HepG2 (cell line): Measurements from ENCODE around the gene CHST6. TPM values are rescaled to one million over a fixed set of nuclear protein-coding genes. Genes with fewer than 3 reads are reported as not detected.

ENCODE experiments used
- ATAC-seq: fragments of 200-7000 bp; cut with Tn5 transposase; 3 replicates; pipeline ENCODE4 v1.9.1; 2020; ENCODE audit warnings: mild to moderate bottlenecking, moderate library complexity
- BruUV-seq: library from RNA; stranded (reverse); fragments of 400-500 nt; replicated peaks from 2 replicates; lab custom pipeline; 2021; lab: Mats Ljungman, UMichigan
- CTCF ChIA-PET: fragments of 300-600 bp; formaldehyde crosslinking; extraction: SDS; loops from one replicate; lab custom pipeline; 2021; ENCODE audit warnings: low total read pairs, inconsistent platforms, low intra/inter-chr PET ratio; lab: Yijun Ruan, JAX
- POLR2A ChIA-PET: fragments of 350-600 bp; sonication (Branson Sonifier 250); formaldehyde crosslinking; loops from one replicate; lab custom pipeline; 2020; ENCODE audit warnings: antibody characterized with exemption, inconsistent platforms; lab: Yijun Ruan, JAX
- DNase-seq: peaks from one replicate; pipeline ENCODE4 v3.0.0-alpha.2; 2015; ENCODE audit warnings: low spot score
- FAIRE-seq: peaks from 3 replicates; lab custom pipeline; 2011; peaks lifted over from hg19 to GRCh38; lab: Jason Lieb, UNC
- H2AFZ ChIP-seq: one replicate; pipeline ENCODE4 v1.6.1; 2011; ENCODE audit warnings: low read length, inconsistent platforms
- H3K27ac ChIP-seq: fragments of 300-600 bp; 3 replicates; pipeline ENCODE4 v1.8.0; 2011; ENCODE audit warnings: mixed run types, mild to moderate bottlenecking, mixed read lengths, low read length, inconsistent platforms; ENCODE audit not compliant: insufficient read depth; ENCODE audit errors: extremely low read length
- H3K27me3 ChIP-seq, 2 experiments: fragments of 200-600 bp in 1 of 2; 2 replicates in 1 of 2; 3 replicates in 1 of 2; pipeline versions ENCODE4 v1.6.0 to v1.8.0; 2011; ENCODE audit warnings: low read length in 2 of 2, mild to moderate bottlenecking in 2 of 2, moderate library complexity in 2 of 2, inconsistent platforms in 1 of 2; ENCODE audit not compliant: insufficient read depth in 2 of 2, control insufficient read depth in 1 of 2
- H3K36me3 ChIP-seq, 2 experiments: fragments of 200-600 bp in 1 of 2; replicated peaks in 1 of 2; 2 replicates in 1 of 2; 3 replicates in 1 of 2; pipeline versions ENCODE4 v1.5.1 to v1.8.0; 2011; ENCODE audit warnings: low read length in 2 of 2, inconsistent platforms in 1 of 2; ENCODE audit not compliant: insufficient read depth in 2 of 2, control insufficient read depth in 1 of 2
- H3K4me1 ChIP-seq: 2 replicates; pipeline ENCODE4 v1.5.1; 2012; ENCODE audit warnings: low read length, inconsistent platforms; ENCODE audit not compliant: insufficient read depth
- H3K4me2 ChIP-seq: 2 replicates; pipeline ENCODE4 v1.6.0; 2011; ENCODE audit warnings: low read depth, low read length, inconsistent platforms
- H3K4me3 ChIP-seq, 3 experiments: fragments of 200-600 bp in 1 of 3; sonication (generic), shearing (Covaris generic) in 1 of 3; replicated peaks in 1 of 3; 2 replicates each; pipeline ENCODE4 v1.5.1; 2011 to 2016; ENCODE audit warnings: low read length in 3 of 3, inconsistent platforms in 2 of 3, low read depth in 2 of 3, mild to moderate bottlenecking in 2 of 3, control low read depth in 1 of 3, mixed read lengths in 1 of 3; ENCODE audit not compliant: insufficient read depth in 1 of 3
- H3K79me2 ChIP-seq: one replicate; pipeline ENCODE4 v1.6.1; 2011; ENCODE audit warnings: low read length, inconsistent platforms; ENCODE audit not compliant: insufficient read depth
- H3K9ac ChIP-seq: 2 replicates; pipeline ENCODE4 v1.6.0; 2011; ENCODE audit warnings: mild to moderate bottlenecking, low read depth, low read length, inconsistent platforms; ENCODE audit not compliant: insufficient read depth
- H3K9me3 ChIP-seq: 2 replicates; pipeline ENCODE4 v1.5.1; 2012; ENCODE audit warnings: mild to moderate bottlenecking, low read length
- H4K20me1 ChIP-seq: 2 replicates; pipeline ENCODE4 v1.6.0; 2011; ENCODE audit warnings: inconsistent platforms, mild to moderate bottlenecking, low read length, moderate library complexity; ENCODE audit not compliant: insufficient read depth
- ATF7-NPFF ChIP-seq: sonication (generic); formaldehyde crosslinking; IDR thresholded peaks from 2 replicates; pipeline ENCODE4 v1.8.1; 2023; ENCODE audit warnings: mild to moderate bottlenecking, low read depth, missing genetic modification reagents, moderate library complexity
- ATM ChIP-seq: fragments of 450-650 bp; IDR thresholded peaks from 2 replicates; pipeline ENCODE4 v1.7.1; 2017; ENCODE audit warnings: mild to moderate bottlenecking, borderline replicate concordance
- MXD1 ChIP-seq: sonication (generic); formaldehyde crosslinking; IDR thresholded peaks from 2 replicates; pipeline ENCODE4 v1.4.0; 2020; ENCODE audit warnings: mild to moderate bottlenecking, missing genetic modification reagents
- MYNN ChIP-seq: sonication (generic); formaldehyde crosslinking; IDR thresholded peaks from 2 replicates; pipeline ENCODE4 v1.4.0; 2020; ENCODE audit warnings: mild to moderate bottlenecking, low read depth, missing genetic modification reagents
- RFX3 ChIP-seq: IDR thresholded peaks from 2 replicates; pipeline ENCODE4 v1.6.1; 2016; ENCODE audit warnings: missing biosample characterization, missing genetic modification reagents
- TFDP1 ChIP-seq: IDR thresholded peaks from 2 replicates; pipeline ENCODE4 v1.6.1; 2016; ENCODE audit warnings: missing compliant biosample characterization, missing genetic modification reagents, borderline replicate concordance
- ZBTB37 ChIP-seq: sonication (generic); formaldehyde crosslinking; IDR thresholded peaks from 2 replicates; pipeline ENCODE4 v1.4.0; 2020; ENCODE audit warnings: mild to moderate bottlenecking, missing genetic modification reagents
- ZNF230 ChIP-seq: sonication (generic); formaldehyde crosslinking; IDR thresholded peaks from 2 replicates; pipeline ENCODE4 v1.4.0; 2020; ENCODE audit warnings: mild to moderate bottlenecking, missing genetic modification reagents
- ZNF24 ChIP-seq: fragments of 450-650 bp; IDR thresholded peaks from 2 replicates; pipeline ENCODE4 v1.6.1; 2017; ENCODE audit warnings: antibody characterized with exemption, mild to moderate bottlenecking
- ZNF382 ChIP-seq: sonication (generic); formaldehyde crosslinking; IDR thresholded peaks from 2 replicates; pipeline ENCODE4 v1.5.0; 2020; ENCODE audit warnings: missing genetic modification reagents, mild to moderate bottlenecking, borderline replicate concordance
- ZNF513 ChIP-seq: sonication (generic); formaldehyde crosslinking; conservative IDR thresholded peaks from 2 replicates; pipeline ENCODE4 v1.5.0; 2020; ENCODE audit warnings: missing genetic modification reagents
- ZSCAN9 ChIP-seq: IDR thresholded peaks from 2 replicates; pipeline ENCODE4 v1.6.1; 2016; ENCODE audit warnings: borderline replicate concordance
- WGBS: methylation state at CpG from one replicate; pipeline ENCODE4 v1.1.6; 2017; ENCODE audit warnings: low lambda C conversion rate; 5-methylcytosine and 5-hydroxymethylcytosine counted together
- in situ Hi-C: cut with HindIII; loops from 2 replicates; pipeline ENCODE4 v1.10.0; 2017; ENCODE audit warnings: low pct_unique_long_range_greater_than_20kb; ENCODE audit not compliant: extremely low pct_ligation_motif_present
- intact Hi-C: fragments of 100-400 bp; cut with micrococcal nuclease; formaldehyde crosslinking; loops from one replicate; pipeline ENCODE4 v1.10.0; 2022; ENCODE audit not compliant: unreplicated experiment
- polyA plus RNA-seq, 8 experiments: library from polyadenylated mRNA; depleted of rRNA in 3 of 8; stranded (reverse) in 7 of 8; unstranded in 1 of 8; fragments of >200 nt; fragmentation: Illumina TruSeq in 4 of 8; extraction: Trizol in 4 of 8; gene quantifications; 2 replicates each; pipeline versions ENCODE4 v1.2.1 to v1.2.3, GENCODE V29; 2011 to 2016; ENCODE audit warnings: low read depth in 4 of 8, missing spikeins in 1 of 8, mixed read lengths in 1 of 8; ENCODE audit not compliant: insufficient read depth in 1 of 8
- total RNA-seq, 5 experiments: library from RNA; depleted of rRNA; stranded (reverse); fragments of >200 nt; fragmentation: Illumina TruSeq; extraction: Trizol; gene quantifications; 2 replicates each; pipeline ENCODE4 v1.2.3, GENCODE V29; 2016; ENCODE audit warnings: low read depth in 1 of 5

Gene CHST6
- total and polyA plus RNA-seq, 2 of the 13 experiments (the other 11 are each of a cell fraction or from before 2014, with no cell fraction given), result 0.18 to 0.91 TPM

GRCh38 chr16:75443298-75443697 lies 51.9 kb downstream of the CHST6 start:
- no TSS peak for BruUV-seq
- in situ Hi-C loops (no loop called here), intact Hi-C loops (no loop called here)
- H3K4me3 ChIP-seq, result no peak overlapping the region
- 95% methylated on average over 3 of the region's 3 CpGs for WGBS
- H3K79me2 ChIP-seq, result no peaks in the 10 kb centered on the region
- FAIRE-seq, result no peak
- no peaks in the 10 kb centered on the region for H3K27me3 ChIP-seq
- peaks cover 1 to 22% of the 10 kb centered on the region in 2 experiments; a peak in 3 of 5 replicates for H3K36me3 ChIP-seq
- no peak for DNase-seq
- H3K4me2 ChIP-seq, result no peak overlapping the region
- H3K4me1 ChIP-seq, result peaks cover 15% of the 10 kb centered on the region
- H3K27ac ChIP-seq, result no peak overlapping the region
- no peak for ATAC-seq
- H3K9me3 ChIP-seq, result no peaks in the 10 kb centered on the region
- ChIA-PET POLR2A (interaction anchor here (1.9 kb wide), 1 partner anchor 10 kb away, joined by 6 read pairs; the partner anchor contains the start of gene CFDP1), CTCF (no interaction called here)
- no peak overlapping the region for H2AFZ ChIP-seq
- TF ChIP-seq RFX3 (no peak), ZNF382 (CRISPR knock-in tag) (no peak)
- H4K20me1 ChIP-seq, result no peaks in the 10 kb centered on the region
- no peak overlapping the region for H3K9ac ChIP-seq

- TSS peak; percentile 96 for BruUV-seq
- Histone ChIP-seq H4K20me1 (0 out of 2 replicates have a peak, but pooled peaks cover 8% of the 10 kb centered on the region), H3K4me2 (peak overlapping the region; percentile 93), H3K36me3 (0 out of 5 replicates have a peak, but pooled peaks cover 0 to 1% of the 10 kb centered on the region in 2 experiments), H2AFZ (peak overlapping the region; percentile 89), H3K9ac (peak overlapping the region; percentile 90), H3K79me2 (peaks cover 39% of the 10 kb centered on the region), H3K9me3 (no peaks in the 10 kb centered on the region), H3K27ac (peak overlapping the region; percentile 94), H3K27me3 (no peaks in the 10 kb centered on the region; a peak in 1 of 5 replicates), H3K4me3 (peak overlapping the region; percentile 76 to 95 (median 78)), H3K4me1 (peaks cover 50% of the 10 kb centered on the region)
- DNase-seq (peak; percentile 93), ATAC-seq (peak; percentile 83), FAIRE-seq (peak; percentile 58)
- ChIA-PET CTCF (interaction anchor here (1.4 kb wide), 1 partner anchor 31 kb away, joined by 14 read pairs; the partner anchor contains the start of gene TMEM170A), POLR2A (interaction anchor here (0.9 to 3.1 kb wide), 21 partner anchors 10 to 449 kb away, joined by 3 to 18 read pairs (median 6); partner anchors contain the start of genes ADAT1, KARS1, TERF2IP and WDR59)
- intact Hi-C loops (loop anchor here (1.0 kb wide), 1 partner anchor 30 kb away; the partner anchor contains the start of gene TMEM170A), in situ Hi-C loops (no loop called here)
- WGBS, result under 1% methylated on average over 32 of the region's 32 CpGs
- TF ChIP-seq ZNF230 (CRISPR knock-in tag) (no peak), ATM (no peak), ZNF24 (no peak), MXD1 (CRISPR knock-in tag) (peak; percentile 61; the same call in 1 of the 2 replicates), ZSCAN9 (CRISPR knock-in tag) (peak; percentile 50), MYNN (CRISPR knock-in tag) (no peak), ATF7-NPFF (no peak), ZBTB37 (no peak), TFDP1 (CRISPR knock-in tag) (peak; percentile 77; the same call in 1 of the 2 replicates), ZNF513 (CRISPR knock-in tag) (no peak)
These were observed 61.4 kb downstream of the CHST6 start for GRCh38 chr16:75433732-75434413.
